Small intestine (tissue), 7 donors: ENCODE measurements around the gene MRPL4. TPM values are rescaled to one million over a fixed set of nuclear protein-coding genes. Genes with fewer than 3 reads are reported as not detected.

Source experiments
- DNase-seq, 2 donors: peaks; one replicate each; pipeline versions ENCODE4 v3.0.0 to v3.0.0-alpha.2; 2013
- FAIRE-seq: peaks from 2 replicates; lab custom pipeline; 2012; peaks lifted over from hg19 to GRCh38; lab: Jason Lieb, UNC
- H3K27ac ChIP-seq, 3 donors: one replicate each; pipeline ENCODE4 v1.5.1; 2013; ENCODE audit warnings: low read length in 2 of 3, mild to moderate bottlenecking in 2 of 3, control low read depth in 1 of 3, inconsistent platforms in 1 of 3, low read depth in 1 of 3, moderate library complexity in 1 of 3
- H3K27me3 ChIP-seq, 3 donors: one replicate each; pipeline ENCODE4 v1.6.1; 2013; ENCODE audit warnings: low read length in 3 of 3, inconsistent platforms in 1 of 3; ENCODE audit not compliant: control insufficient read depth in 3 of 3, insufficient read depth in 3 of 3
- H3K36me3 ChIP-seq, 3 donors: one replicate each; pipeline ENCODE4 v1.6.1; 2013; ENCODE audit warnings: low read length in 3 of 3, inconsistent platforms in 1 of 3, low read depth in 1 of 3, mild to moderate bottlenecking in 1 of 3, moderate library complexity in 1 of 3; ENCODE audit not compliant: control insufficient read depth in 3 of 3, insufficient read depth in 2 of 3
- H3K4me1 ChIP-seq, 3 donors: one replicate each; pipeline ENCODE4 v1.6.1; 2013; ENCODE audit warnings: low read length in 2 of 3, inconsistent platforms in 1 of 3, low read depth in 1 of 3, mild to moderate bottlenecking in 1 of 3, moderate library complexity in 1 of 3; ENCODE audit not compliant: control insufficient read depth in 3 of 3, insufficient read depth in 2 of 3
- H3K4me3 ChIP-seq, 3 donors: one replicate each; pipeline ENCODE4 v1.5.1; 2013; ENCODE audit warnings: low read length in 3 of 3, control low read depth in 1 of 3, inconsistent platforms in 1 of 3, low read depth in 1 of 3, mild to moderate bottlenecking in 1 of 3, moderate library complexity in 1 of 3
- H3K9me3 ChIP-seq, 2 donors: one replicate each; pipeline ENCODE4 v1.6.1; 2013; ENCODE audit warnings: low read depth in 1 of 2, low read length in 1 of 2; ENCODE audit not compliant: control insufficient read depth in 2 of 2, insufficient read depth in 1 of 2
- WGBS, 3 donors: extraction: QIAGEN DNeasy Blood & Tissue Kit; methylation state at CpG; one replicate each; pipeline ENCODE4 v1.1.7; 2013; 5-methylcytosine and 5-hydroxymethylcytosine counted together
- polyA plus RNA-seq, 4 donors: library from polyadenylated mRNA; stranded (reverse) in 3 of 4; unstranded in 1 of 4; fragments of 200-250 nt in 3 of 4; fragments of 120-200 nt in 1 of 4; gene quantifications; one replicate each; pipeline versions ENCODE4 v1.2.1 to v1.2.3, GENCODE V29; 2013
- donor health status: healthy with polysubstance abuse.
- donor health status: control.
- donor health status: control.
- donor health status: Bipolar disorder and iron deficiency.
- donor health status: healthy.

MRPL4 gene
- polyA plus RNA-seq, 4 donors, result 35.0 to 85.8 (median 48.0) TPM

DNA sequence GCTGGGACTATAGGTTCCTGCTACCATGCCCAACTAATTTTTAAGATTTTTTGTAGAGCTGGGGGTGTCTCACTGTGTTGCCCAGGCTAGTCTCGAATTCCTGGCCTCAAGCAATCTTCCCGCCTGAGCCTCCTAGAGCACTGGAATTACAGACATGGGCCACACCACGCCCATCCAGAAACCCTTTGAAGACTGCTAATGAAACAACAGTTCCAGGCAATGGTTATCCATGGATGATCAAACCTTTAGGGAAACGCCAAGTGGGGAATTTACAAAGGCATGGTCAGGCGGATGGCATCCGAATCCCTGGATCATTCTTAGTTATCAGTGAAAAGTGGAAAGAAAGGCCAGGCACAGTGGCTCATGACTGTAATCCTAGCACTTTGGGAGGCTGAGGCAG is 40.3 kb upstream of the MRPL4 start:
- 74 to 91% (median 82%) methylated on average over 6 of the region's 6 CpGs for WGBS, 3 donors
- peaks cover 0 to 6% of the 10 kb centered on the region in 2 donors for H3K9me3 ChIP-seq
- no peak overlapping the region for H3K27ac ChIP-seq
- FAIRE-seq (no peak), DNase-seq (no peak)
- H3K27me3 ChIP-seq, result no peaks in the 10 kb centered on the region
- no peaks in the 10 kb centered on the region for H3K36me3 ChIP-seq
- no peak overlapping the region for H3K4me3 ChIP-seq
- H3K4me1 ChIP-seq, result no peaks in the 10 kb centered on the region

DNA sequence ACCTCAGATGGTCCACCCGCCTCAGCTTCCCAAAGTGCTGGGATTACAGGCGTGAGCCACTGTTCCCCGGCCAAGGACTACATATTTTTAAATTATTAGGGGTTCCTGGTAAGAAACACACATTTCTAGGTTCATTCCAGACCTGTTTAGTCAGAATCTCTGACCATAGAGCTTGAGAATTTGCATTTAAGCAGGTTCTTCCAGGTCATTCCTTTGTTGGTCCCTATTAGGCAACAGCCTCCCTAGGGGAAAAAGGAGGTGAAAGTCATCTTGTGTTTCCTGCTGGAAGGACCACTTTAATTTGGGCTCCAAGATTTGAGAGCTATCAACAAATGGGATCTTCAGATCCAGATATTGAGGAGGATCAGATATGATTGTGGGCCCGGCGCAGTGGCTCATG is 37.2 kb upstream of the MRPL4 start:
- FAIRE-seq (no peak), DNase-seq (no peak)
- Histone ChIP-seq H3K9me3 (no peaks in the 10 kb centered on the region), H3K36me3 (no peaks in the 10 kb centered on the region), H3K4me1 (no peaks in the 10 kb centered on the region), H3K27ac (no peak overlapping the region), H3K27me3 (no peaks in the 10 kb centered on the region), H3K4me3 (no peak overlapping the region)
- WGBS, 3 donors, result 85 to 95% (median 92%) methylated on average over 5 of the region's 5 CpGs

DNA sequence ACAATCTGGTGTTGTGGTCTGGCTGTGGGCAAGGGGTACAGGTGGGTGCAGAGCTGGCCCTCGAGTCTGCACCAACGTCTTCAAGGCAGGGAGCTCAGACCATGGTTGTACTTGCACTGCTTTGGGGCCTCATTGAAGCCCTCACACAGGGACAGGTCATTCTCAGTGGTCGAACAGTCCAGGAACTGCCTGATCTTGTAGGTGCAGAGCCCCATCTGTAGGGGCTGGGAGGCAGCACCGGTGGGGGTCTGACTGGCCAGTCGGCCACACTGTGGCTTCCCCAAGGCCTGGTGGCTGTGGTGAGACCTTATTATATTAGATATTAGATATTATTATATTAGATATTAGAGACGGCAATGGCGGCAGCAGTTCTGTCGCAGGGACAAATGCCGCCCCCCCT is 34.9 kb upstream of the MRPL4 start:
- H3K36me3 ChIP-seq, result peaks cover 0 to 5% (median 0%) of the 10 kb centered on the region in 3 donors
- 82 to 89% (median 84%) methylated on average over 9 of the region's 9 CpGs for WGBS, 3 donors
- no peaks in the 10 kb centered on the region for H3K4me1 ChIP-seq
- H3K27ac ChIP-seq, result no peak overlapping the region
- FAIRE-seq (no peak), DNase-seq (no peak)
- H3K4me3 ChIP-seq, result no peak overlapping the region
- H3K9me3 ChIP-seq, result no peaks in the 10 kb centered on the region
- no peaks in the 10 kb centered on the region for H3K27me3 ChIP-seq

- H3K27ac ChIP-seq, result no peak overlapping the region
- FAIRE-seq, result no peak
- 22 to 28% (median 23%) methylated on average over 3 of the region's 3 CpGs for WGBS, 3 donors
- no peak overlapping the region for H3K4me3 ChIP-seq
- peak in 1 of 2 donors; percentile 21 for DNase-seq
- no peaks in the 10 kb centered on the region for H3K4me1 ChIP-seq
- peaks cover 0 to 23% (median 0%) of the 10 kb centered on the region in 3 donors for H3K36me3 ChIP-seq
- H3K27me3 ChIP-seq, result no peaks in the 10 kb centered on the region
- no peaks in the 10 kb centered on the region for H3K9me3 ChIP-seq
Observed at GRCh38 chr19:10219678-10220077, 32.3 kb upstream of the MRPL4 start.

DNA sequence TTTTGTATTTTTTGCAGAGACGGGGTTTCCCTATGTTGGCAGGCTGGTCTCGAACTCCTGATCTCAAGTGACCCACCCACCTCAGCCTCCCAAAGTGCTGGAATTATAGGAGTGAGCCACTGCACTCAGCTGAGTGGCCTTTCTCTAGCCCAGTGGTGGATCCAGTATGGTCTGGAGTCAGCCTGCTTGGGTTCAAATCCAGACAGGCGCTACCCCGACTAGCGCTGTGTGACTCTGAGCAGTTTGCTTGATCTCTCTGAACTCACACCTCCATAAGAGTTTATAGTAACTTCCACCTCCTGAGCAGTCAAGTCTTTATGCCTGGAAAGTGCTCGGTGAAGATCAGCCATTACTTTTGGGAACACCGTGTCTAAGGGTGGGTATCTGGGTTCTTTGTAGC is 31.3 kb upstream of the MRPL4 start:
- no peaks in the 10 kb centered on the region for H3K9me3 ChIP-seq
- no peaks in the 10 kb centered on the region for H3K27me3 ChIP-seq
- H3K4me1 ChIP-seq, result no peaks in the 10 kb centered on the region
- peaks cover 0 to 24% (median 0%) of the 10 kb centered on the region in 3 donors for H3K36me3 ChIP-seq
- FAIRE-seq (no peak), DNase-seq (no peak)
- H3K4me3 ChIP-seq, result no peak overlapping the region
- H3K27ac ChIP-seq, result peak overlapping the region in 1 of 3 donors; percentile 1
- 81 to 90% (median 84%) methylated on average over 7 of the region's 7 CpGs for WGBS, 3 donors

DNA sequence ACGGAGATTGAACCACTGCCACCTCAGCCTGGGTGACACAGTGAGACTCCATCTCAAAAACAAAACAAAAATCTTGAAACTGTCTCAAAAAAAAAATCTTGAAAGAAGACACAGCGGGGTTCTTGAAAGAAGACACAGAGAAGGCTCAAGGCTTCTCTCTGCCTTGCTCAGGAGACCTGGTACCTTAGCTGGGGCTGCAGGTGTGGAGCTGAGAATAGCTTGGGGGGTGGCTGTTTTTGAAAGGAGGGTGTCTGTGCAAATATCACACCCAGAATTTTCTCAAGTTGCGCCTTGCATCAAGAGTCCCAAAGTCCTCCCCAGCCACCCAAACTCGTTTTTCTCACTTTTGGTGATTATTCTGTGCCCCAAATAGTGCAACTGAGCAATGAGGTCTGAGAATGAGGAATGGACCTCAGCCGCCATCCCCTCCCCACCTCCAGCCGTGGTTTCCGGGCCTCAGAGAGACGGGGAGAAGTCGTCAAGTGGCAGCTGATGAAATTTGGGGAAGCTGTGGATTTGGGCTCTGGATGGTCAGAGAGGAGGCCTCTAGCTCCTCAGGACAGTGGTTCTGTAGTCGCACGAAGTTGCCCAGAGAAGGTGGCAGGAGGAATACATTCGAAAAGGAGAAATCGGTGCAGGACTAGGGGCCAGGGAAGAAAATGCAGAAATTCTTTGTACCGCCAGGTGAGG is 29.7 kb upstream of the MRPL4 start:
- no peaks in the 10 kb centered on the region for H3K27me3 ChIP-seq
- 75 to 87% (median 84%) methylated on average over 14 of the region's 14 CpGs for WGBS, 3 donors
- DNase-seq (no peak), FAIRE-seq (no peak)
- H3K4me3 ChIP-seq, result no peak overlapping the region
- H3K27ac ChIP-seq, result peak overlapping the region in 1 of 3 donors; percentile 49
- no peaks in the 10 kb centered on the region for H3K9me3 ChIP-seq
- peaks cover 0 to 24% (median 0%) of the 10 kb centered on the region in 3 donors for H3K36me3 ChIP-seq
- H3K4me1 ChIP-seq, result no peaks in the 10 kb centered on the region

DNA sequence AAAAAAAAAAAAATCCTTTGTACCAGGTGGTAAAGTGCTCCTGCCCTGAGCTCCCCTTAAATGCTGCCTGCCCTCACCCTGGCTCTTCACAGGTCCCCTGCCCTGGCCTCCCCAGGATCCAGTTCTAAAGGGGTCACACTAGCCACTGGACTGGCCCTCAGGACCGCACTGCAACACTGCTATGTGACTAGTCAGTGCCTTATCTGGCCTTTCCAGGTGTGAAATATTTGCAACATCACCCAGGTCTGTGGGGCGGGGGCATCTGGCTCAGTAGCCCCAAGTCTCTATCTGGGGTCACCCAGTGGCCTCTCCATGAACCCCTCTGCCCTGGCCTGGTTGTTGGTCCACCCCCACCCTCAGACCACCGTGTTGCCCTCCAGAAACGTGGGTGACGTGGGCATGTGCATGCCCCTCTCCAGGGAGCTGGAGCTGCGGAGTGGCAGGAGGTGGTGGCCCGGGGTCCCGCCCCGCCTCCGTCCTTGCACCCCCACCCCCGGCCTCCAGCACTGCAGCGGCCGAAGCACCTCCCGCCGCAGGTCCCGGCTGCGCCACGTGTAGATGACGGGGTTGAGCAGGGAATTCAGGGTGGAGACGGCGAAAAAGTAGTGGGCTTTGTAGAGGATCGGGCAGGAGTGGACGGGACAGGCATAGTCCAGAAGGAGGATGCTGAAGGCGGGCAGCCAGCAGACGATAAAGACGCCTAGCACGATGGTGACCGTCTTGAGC is 28.4 kb upstream of the MRPL4 start:
- Histone ChIP-seq H3K4me1 (no peaks in the 10 kb centered on the region), H3K9me3 (no peaks in the 10 kb centered on the region), H3K27ac (no peak overlapping the region), H3K36me3 (peaks cover 0 to 24% (median 0%) of the 10 kb centered on the region in 3 donors), H3K27me3 (no peaks in the 10 kb centered on the region), H3K4me3 (no peak overlapping the region)
- DNase-seq, result no peak
- FAIRE-seq, result no peak
- WGBS, 3 donors, result 94 to 95% (median 95%) methylated on average over 28 of the region's 28 CpGs

- peaks cover 0 to 24% (median 0%) of the 10 kb centered on the region in 3 donors for H3K36me3 ChIP-seq
- no peak overlapping the region for H3K4me3 ChIP-seq
- DNase-seq, result no peak
- H3K27ac ChIP-seq, result no peak overlapping the region
- 95 to 97% (median 96%) methylated on average over 23 of the region's 23 CpGs for WGBS, 3 donors
- no peaks in the 10 kb centered on the region for H3K9me3 ChIP-seq
- no peaks in the 10 kb centered on the region for H3K27me3 ChIP-seq
- FAIRE-seq, result no peak
- H3K4me1 ChIP-seq, result no peaks in the 10 kb centered on the region
Observed at GRCh38 chr19:10224337-10224736, 27.7 kb upstream of the MRPL4 start.
